ENCODE data around the gene FOXP4. TPM values are rescaled to one million over a fixed set of nuclear protein-coding genes. Genes with fewer than 3 reads are reported as not detected.

FOXP4 gene
- total and polyA plus RNA-seq, 9 donors: 2.3 to 37.4 (median 15.5) TPM

DNA sequence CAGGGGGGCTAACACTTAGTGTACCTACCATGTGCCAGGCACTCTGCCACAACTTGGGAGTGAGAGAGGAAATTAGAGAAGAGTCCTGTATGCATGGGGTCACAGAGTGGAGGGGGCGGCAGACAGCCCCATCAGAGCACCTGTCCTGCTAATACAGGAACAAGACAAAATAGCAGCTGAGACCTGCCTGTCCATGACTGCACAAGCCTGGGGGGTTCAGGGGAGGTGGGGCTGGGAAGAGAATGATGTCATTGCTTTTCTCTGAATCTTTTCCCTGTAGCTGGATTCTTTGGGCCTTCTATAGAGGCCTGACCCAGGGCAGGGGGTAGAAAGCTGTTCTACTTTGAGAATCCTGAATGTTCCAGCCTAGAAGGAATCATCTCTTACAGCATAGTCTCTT lies 37.4 kb downstream of the FOXP4 start:
- Histone ChIP-seq H3K4me1 (ENCODE audit: insufficient read depth) (no peaks in the 10 kb centered on the region), H3K36me3 (no peaks in the 10 kb centered on the region), H3K27me3 (no peaks in the 10 kb centered on the region), H3K4me3 (no peak overlapping the region), H3K27ac (no peak overlapping the region), H3K9me3 (no peaks in the 10 kb centered on the region)
- WGBS, 3 donors: 97 to 100% (median 100%) methylated on average over 1 of the region's 1 CpG
- intact Hi-C loops (cut with DNase I): no loop called here
- no peak for TF ChIP-seq EP300 (IDR thresholded peaks at IDR 0.05)
- TF ChIP-seq, protein P1, sequence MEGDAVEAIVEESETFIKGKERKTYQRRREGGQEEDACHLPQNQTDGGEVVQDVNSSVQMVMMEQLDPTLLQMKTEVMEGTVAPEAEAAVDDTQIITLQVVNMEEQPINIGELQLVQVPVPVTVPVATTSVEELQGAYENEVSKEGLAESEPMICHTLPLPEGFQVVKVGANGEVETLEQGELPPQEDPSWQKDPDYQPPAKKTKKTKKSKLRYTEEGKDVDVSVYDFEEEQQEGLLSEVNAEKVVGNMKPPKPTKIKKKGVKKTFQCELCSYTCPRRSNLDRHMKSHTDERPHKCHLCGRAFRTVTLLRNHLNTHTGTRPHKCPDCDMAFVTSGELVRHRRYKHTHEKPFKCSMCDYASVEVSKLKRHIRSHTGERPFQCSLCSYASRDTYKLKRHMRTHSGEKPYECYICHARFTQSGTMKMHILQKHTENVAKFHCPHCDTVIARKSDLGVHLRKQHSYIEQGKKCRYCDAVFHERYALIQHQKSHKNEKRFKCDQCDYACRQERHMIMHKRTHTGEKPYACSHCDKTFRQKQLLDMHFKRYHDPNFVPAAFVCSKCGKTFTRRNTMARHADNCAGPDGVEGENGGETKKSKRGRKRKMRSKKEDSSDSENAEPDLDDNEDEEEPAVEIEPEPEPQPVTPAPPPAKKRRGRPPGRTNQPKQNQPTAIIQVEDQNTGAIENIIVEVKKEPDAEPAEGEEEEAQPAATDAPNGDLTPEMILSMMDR (IDR thresholded peaks at IDR 0.05): no peak
- TF ChIP-seq POLR2A (IDR thresholded peaks at IDR 0.05): no peak
- no peak for DNase-seq

DNA sequence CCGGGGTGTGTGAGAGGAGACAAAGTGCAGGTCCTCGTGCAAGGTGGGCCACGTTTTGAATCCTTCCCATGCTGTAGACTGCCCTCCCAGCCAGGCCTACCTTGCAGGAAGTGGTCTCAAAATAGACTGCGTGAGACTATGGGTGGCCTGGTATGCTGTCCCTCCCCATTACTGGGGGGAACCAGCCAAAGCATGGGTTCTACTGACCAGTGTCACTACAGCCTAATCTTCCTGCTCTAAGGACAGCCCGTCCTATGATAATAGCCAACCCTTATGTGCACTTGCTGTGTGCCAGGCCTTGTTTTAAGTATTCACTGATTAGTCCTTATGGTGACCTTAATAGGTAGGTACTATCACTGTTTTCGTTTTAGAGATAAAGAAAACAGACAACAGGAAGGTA lies 38.0 kb downstream of the FOXP4 start:
- Histone ChIP-seq H3K4me3 (no peak overlapping the region), H3K9me3 (no peaks in the 10 kb centered on the region), H3K36me3 (no peaks in the 10 kb centered on the region), H3K4me1 (ENCODE audit: insufficient read depth) (no peaks in the 10 kb centered on the region), H3K27me3 (no peaks in the 10 kb centered on the region), H3K27ac (no peak overlapping the region)
- 89 to 93% (median 93%) methylated on average over 6 of the region's 6 CpGs for WGBS, 3 donors
- intact Hi-C loops (cut with DNase I): no loop called here
- no peak for TF ChIP-seq POLR2A (IDR thresholded peaks at IDR 0.05)
- TF ChIP-seq EP300 (IDR thresholded peaks at IDR 0.05): no peak
- TF ChIP-seq, protein P1 (IDR thresholded peaks at IDR 0.05): no peak
- no peak for DNase-seq

DNA sequence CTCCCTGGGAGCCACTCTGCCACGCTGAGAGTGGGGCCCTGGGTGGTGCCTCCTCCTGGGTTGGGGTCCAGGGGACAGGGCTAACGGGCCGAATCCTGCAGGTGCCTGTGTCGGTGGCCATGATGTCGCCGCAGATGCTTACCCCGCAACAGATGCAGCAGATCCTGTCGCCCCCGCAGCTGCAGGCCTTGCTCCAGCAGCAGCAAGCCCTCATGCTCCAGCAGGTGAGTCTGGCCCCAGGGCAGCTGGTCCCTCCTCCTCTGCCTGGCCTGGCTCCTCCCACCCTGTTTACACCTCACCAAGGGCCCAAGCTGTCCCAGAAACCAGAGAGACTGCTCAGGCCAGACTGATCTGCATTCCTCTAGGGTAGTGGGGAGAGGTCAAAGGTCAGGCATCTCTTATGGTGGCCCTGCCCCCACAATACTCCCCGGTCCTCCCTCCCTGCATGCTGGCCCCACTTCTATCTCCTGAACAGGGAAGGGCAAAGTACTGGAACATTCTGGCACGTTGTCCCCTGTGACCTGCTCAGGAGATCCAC lies 38.6 kb downstream of the FOXP4 start:
- Histone ChIP-seq H3K4me3 (no peak overlapping the region), H3K27me3 (no peaks in the 10 kb centered on the region), H3K4me1 (ENCODE audit: insufficient read depth) (no peaks in the 10 kb centered on the region), H3K27ac (no peak overlapping the region), H3K36me3 (no peaks in the 10 kb centered on the region), H3K9me3 (no peaks in the 10 kb centered on the region)
- intact Hi-C loops (cut with DNase I): loop anchor here in 2 of 4 donors (5.0 kb wide), 2 partner anchors 117 to 157 kb away; no protein-coding TSS in a partner anchor
- TF ChIP-seq, protein P1 (IDR thresholded peaks at IDR 0.05): no peak
- TF ChIP-seq POLR2A (IDR thresholded peaks at IDR 0.05) (no peak), EP300 (IDR thresholded peaks at IDR 0.05) (no peak)
- 83 to 95% (median 88%) methylated on average over 11 of the region's 11 CpGs for WGBS, 3 donors
- DNase-seq: no peak

DNA sequence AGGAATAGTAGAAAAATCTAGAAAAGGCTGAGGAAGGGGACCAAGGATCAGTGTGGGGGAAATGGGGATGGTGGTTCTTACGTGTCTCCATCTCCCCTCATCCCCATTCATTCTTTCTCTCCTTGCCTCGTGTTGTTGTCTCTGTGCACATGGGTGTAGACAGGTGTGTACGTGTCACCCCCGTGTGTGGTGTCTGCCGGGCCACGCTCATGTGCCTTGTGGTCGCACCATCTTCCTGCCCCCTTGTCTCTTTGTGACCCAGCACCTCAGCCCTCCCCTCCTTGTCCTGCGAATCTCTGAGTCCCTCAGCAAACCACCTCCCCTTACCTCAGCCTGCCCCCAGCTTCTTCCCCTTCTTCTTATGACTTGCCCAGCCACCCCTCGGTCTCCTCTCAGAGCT lies 39.4 kb downstream of the FOXP4 start:
- H3K27ac ChIP-seq: no peak overlapping the region
- no peaks in the 10 kb centered on the region for H3K36me3 ChIP-seq
- intact Hi-C loops (cut with DNase I): loop anchor here in 2 of 4 donors (5.0 kb wide), 2 partner anchors 118 to 158 kb away; no protein-coding TSS in a partner anchor
- no peak for DNase-seq
- H3K4me3 ChIP-seq: no peak overlapping the region
- no peaks in the 10 kb centered on the region for H3K9me3 ChIP-seq
- 90 to 92% (median 91%) methylated on average over 9 of the region's 9 CpGs for WGBS, 3 donors
- TF ChIP-seq POLR2A (IDR thresholded peaks at IDR 0.05) (no peak), EP300 (IDR thresholded peaks at IDR 0.05) (no peak)
- TF ChIP-seq, protein P1 (IDR thresholded peaks at IDR 0.05): no peak
- H3K27me3 ChIP-seq: no peaks in the 10 kb centered on the region
- H3K4me1 ChIP-seq (ENCODE audit: insufficient read depth): no peaks in the 10 kb centered on the region
